K562 (cell line): ENCODE results near the gene MED20. TPM values are rescaled to one million over a fixed set of nuclear protein-coding genes. Genes with fewer than 3 reads are reported as not detected.

ENCODE experiments used
- CAMTA2 ChIP-seq: fragments of 250-450 bp; sonication (Bioruptor Pico); conservative IDR thresholded peaks from 2 replicates; pipeline ENCODE4 v1.5.1; 2022
- CTCF ChIP-seq, 3 experiments: IDR thresholded peaks in 2 of 3; conservative IDR thresholded peaks in 1 of 3; 2 replicates each; pipeline ENCODE4 v1.5.1; 2011 to 2012; ENCODE audit warnings: low read length in 3 of 3, mild to moderate bottlenecking in 3 of 3, control low read depth in 2 of 3, improper control_type of control experiment in 1 of 3, inconsistent platforms in 1 of 3, low read depth in 1 of 3, mixed read lengths in 1 of 3, moderate library complexity in 1 of 3; ENCODE audit not compliant: insufficient read depth in 2 of 3
- CXXC5 ChIP-seq: fragments of 250-450 bp; sonication (Bioruptor Pico); IDR thresholded peaks from 2 replicates; pipeline ENCODE4 v1.8.0; 2022; ENCODE audit warnings: inconsistent platforms, mild to moderate bottlenecking, moderate library complexity
- EGR1 ChIP-seq: fragments of 450-650 bp; conservative IDR thresholded peaks from 2 replicates; pipeline ENCODE4 v1.6.1; 2017; ENCODE audit warnings: mild to moderate bottlenecking
- HNRNPL ChIP-seq: fragments of 200-400 bp; formaldehyde crosslinking; IDR thresholded peaks from 2 replicates; pipeline ENCODE4 v1.6.1; 2017; ENCODE audit warnings: low read depth, mild to moderate bottlenecking, low read length
- ILF3 ChIP-seq: fragments of 450-650 bp; IDR thresholded peaks from 2 replicates; pipeline ENCODE4 v1.6.1; 2018; ENCODE audit warnings: antibody characterized with exemption, mild to moderate bottlenecking, moderate library complexity, borderline replicate concordance
- ILK ChIP-seq: fragments of 450-650 bp; IDR thresholded peaks from 2 replicates; pipeline ENCODE4 v1.6.1; 2016; ENCODE audit warnings: missing genetic modification characterization, low read depth, mild to moderate bottlenecking, missing compliant biosample characterization, moderate library complexity, borderline replicate concordance
- KDM2B ChIP-seq: fragments of 250-450 bp; sonication (Bioruptor Pico); IDR thresholded peaks from 2 replicates; pipeline ENCODE4 v1.8.0; 2021; ENCODE audit warnings: mild to moderate bottlenecking, moderate library complexity
- KDM4B ChIP-seq, 2 experiments: fragments of 450-650 bp in 1 of 2; sonication (generic) in 1 of 2; IDR thresholded peaks; 2 replicates each; pipeline ENCODE4 v1.6.1; 2016 to 2017; ENCODE audit warnings: borderline replicate concordance in 2 of 2, antibody characterized with exemption in 1 of 2, low read depth in 1 of 2, mild to moderate bottlenecking in 1 of 2
- MCM5 ChIP-seq: fragments of 450-650 bp; IDR thresholded peaks from 2 replicates; pipeline ENCODE4 v1.6.1; 2016; ENCODE audit warnings: low read depth
- PCBP2 ChIP-seq: fragments of 200-400 bp; formaldehyde crosslinking; IDR thresholded peaks from 2 replicates; pipeline ENCODE4 v1.6.1; 2018; ENCODE audit warnings: low read length, low read depth, mild to moderate bottlenecking, moderate library complexity; ENCODE audit not compliant: poor library complexity, severe bottlenecking
- PML ChIP-seq: IDR thresholded peaks from 2 replicates; pipeline ENCODE4 v1.6.1; 2012; ENCODE audit warnings: low read length, inconsistent platforms
- PRDM10 ChIP-seq: fragments of 450-650 bp; IDR thresholded peaks from 2 replicates; pipeline ENCODE4 v1.6.1; 2018; ENCODE audit not compliant: partially characterized antibody
- PURB ChIP-seq: sonication (generic); formaldehyde crosslinking; IDR thresholded peaks from 2 replicates; pipeline ENCODE4 v1.9.0; 2021; ENCODE audit warnings: low read depth, mild to moderate bottlenecking, missing genetic modification reagents
- RBM25 ChIP-seq: fragments of 200-400 bp; formaldehyde crosslinking; IDR thresholded peaks from 2 replicates; pipeline ENCODE4 v1.6.1; 2018; ENCODE audit warnings: low read length, low read depth, moderate library complexity; ENCODE audit not compliant: severe bottlenecking
- SETDB1 ChIP-seq: IDR thresholded peaks from one replicate; pipeline ENCODE4 v1.6.1; 2012; ENCODE audit warnings: low read length, control low read depth, inconsistent platforms
- SP2 ChIP-seq: IDR thresholded peaks from 2 replicates; pipeline ENCODE4 v1.6.1; 2011; ENCODE audit warnings: mild to moderate bottlenecking, low read depth, low read length, moderate library complexity; ENCODE audit not compliant: poor library complexity, severe bottlenecking; ENCODE audit errors: extremely low read depth
- SPI1 ChIP-seq: IDR thresholded peaks from 2 replicates; pipeline ENCODE4 v1.6.1; 2011; ENCODE audit warnings: low read depth, low read length, control low read depth, borderline replicate concordance
- U2AF2 ChIP-seq: fragments of 200-400 bp; formaldehyde crosslinking; optimal IDR thresholded peaks from 2 replicates; pipeline ENCODE3; 2017; ENCODE audit warnings: low read depth, mild to moderate bottlenecking, low read length
- ZNF174 ChIP-seq: fragments of 250-450 bp; sonication (Bioruptor Pico); IDR thresholded peaks from 2 replicates; pipeline ENCODE4 v1.4.0; 2020; ENCODE audit warnings: mild to moderate bottlenecking
- ZNF512 ChIP-seq: IDR thresholded peaks from 2 replicates; pipeline ENCODE4 v1.6.1; 2016; ENCODE audit warnings: missing genetic modification characterization, missing compliant biosample characterization
- polyA plus RNA-seq, 8 experiments: library from polyadenylated mRNA; depleted of rRNA in 4 of 8; stranded (reverse) in 5 of 8; unstranded in 3 of 8; fragments of >200 nt; fragmentation: Nextera tagmentation in 2 of 8; fragmentation: Illumina TruSeq in 1 of 8; extraction: Ambion mirVana in 2 of 8; extraction: Trizol in 1 of 8; gene quantifications; 2 replicates each; pipeline versions ENCODE4 v1.2.1 to v1.2.3, GENCODE V29; 2011 to 2014; ENCODE audit warnings: inconsistent platforms in 1 of 8, missing spikeins in 1 of 8
- total RNA-seq, 7 experiments: library from RNA; depleted of rRNA in 6 of 7; stranded (reverse); fragments of >200 nt in 6 of 7; fragmentation: Illumina TruSeq in 2 of 7; extraction: Trizol in 2 of 7; gene quantifications; 2 replicates each; pipeline versions ENCODE4 v1.2.1 to v1.2.3, GENCODE V29; 2011 to 2021; ENCODE audit warnings: low replicate concordance in 1 of 7

MED20 gene
- total and polyA plus RNA-seq, 9 of the 15 experiments (the other 6 are each of a cell fraction or from before 2014, with no cell fraction given): 27.3 to 80.9 (median 46.0) TPM

- TF ChIP-seq SP2 (no peak), PML (peak; percentile 43; the same call in 1 of the 2 replicates), KDM4B (IDR thresholded peaks at IDR 0.05; ENCODE audit: borderline replicate concordance in 2 of 2, low read depth in 1 of 2) (no peak; a peak in 1 of 4 replicates), HNRNPL (no peak), ZNF174 (CRISPR knock-in tag) (no peak), SETDB1 (peak; percentile 34), RBM25 (no peak), CXXC5 (CRISPR knock-in tag) (peak; percentile 13), ILF3 (no peak), PRDM10 (no peak), EGR1 (0 out of 2 replicates have a peak, but pooled peaks have one; percentile 20), ILK (tag) (no peak), CAMTA2 (CRISPR knock-in tag) (0 out of 2 replicates have a peak, but pooled peaks have one; percentile 31), ZNF512 (tag) (no peak), PURB (CRISPR knock-in tag) (no peak), PCBP2 (no peak), MCM5 (no peak), U2AF2 (no peak), CTCF (IDR thresholded peaks at IDR 0.05 in 2 of 3, conservative IDR thresholded peaks at IDR 0.05 in 1 of 3; ENCODE audit: insufficient read depth in 2 of 3, low read depth in 1 of 3, low read length in 3 of 3) (no peak; a peak in 1 of 6 replicates), KDM2B (no peak), SPI1 (peak; percentile 62)
Measured at GRCh38 chr6:41939176-41939847, 18.4 kb upstream of the MED20 start (continued).
